Fibroblast of villous mesenchyme (primary cell): ENCODE results near the gene KIAA0930. TPM values are rescaled to one million over a fixed set of nuclear protein-coding genes. Genes with fewer than 3 reads are reported as not detected.

Experiments used
- DNase-seq: peaks from one replicate; pipeline ENCODE4 v3.0.0-alpha.2; 2010; ENCODE audit warnings: low read depth
- H3K4me3 ChIP-seq: 2 replicates; pipeline ENCODE4 v1.5.1; 2011; ENCODE audit warnings: low read depth, mild to moderate bottlenecking, low read length
- CTCF ChIP-seq: IDR thresholded peaks from 2 replicates; pipeline ENCODE4 v1.5.1; 2012; ENCODE audit warnings: low read depth, mild to moderate bottlenecking, low read length; ENCODE audit not compliant: insufficient read depth
- total RNA-seq: library from RNA; depleted of rRNA; stranded (reverse); fragments of >200 nt; gene quantifications from 2 replicates; pipeline ENCODE4 v1.2.3, GENCODE V29; 2012

The KIAA0930 gene
- total RNA-seq, 1 donor: 44.5 TPM

- H3K4me3 ChIP-seq: no peak overlapping the region
- no peak for TF ChIP-seq CTCF
- no peak for DNase-seq
Measured at GRCh38 chr22:45235101-45235777, 5.5 kb downstream of the KIAA0930 start.

GRCh38 chr22:45233827-45234226 lies 6.9 kb downstream of the KIAA0930 start:
- no peak for TF ChIP-seq CTCF
- H3K4me3 ChIP-seq: no peak overlapping the region
- no peak for DNase-seq

- no peak for DNase-seq
- no peak for TF ChIP-seq CTCF
- H3K4me3 ChIP-seq: no peak overlapping the region
Measured at GRCh38 chr22:45233386-45233785, 7.3 kb downstream of the KIAA0930 start.

GRCh38 chr22:45231293-45231692 lies 9.4 kb downstream of the KIAA0930 start:
- TF ChIP-seq CTCF: no peak
- DNase-seq: no peak

GRCh38 chr22:45230026-45230721 lies 10.5 kb downstream of the KIAA0930 start:
- H3K4me3 ChIP-seq: no peak overlapping the region
- DNase-seq: no peak
- TF ChIP-seq CTCF: no peak

More at GRCh38 chr22:45231293-45231692, 9.4 kb downstream of the KIAA0930 start:
- no peak overlapping the region for H3K4me3 ChIP-seq

GRCh38 chr22:45229181-45229580 lies 11.5 kb downstream of the KIAA0930 start:
- no peak overlapping the region for H3K4me3 ChIP-seq
- no peak for DNase-seq
- no peak for TF ChIP-seq CTCF
